Measurements from ENCODE around the gene PATE2.

- TF ChIP-seq CTCF (IDR thresholded peaks at IDR 0.05), result no peak
- no peak for TF ChIP-seq POLR2AphosphoS5 (IDR thresholded peaks at IDR 0.05; ENCODE audit: low read depth, low read length)
- no peak for TF ChIP-seq TAF1 (IDR thresholded peaks at IDR 0.05; ENCODE audit: borderline replicate concordance, low read depth, low read length)
- TF ChIP-seq NRF1 (IDR thresholded peaks at IDR 0.05; ENCODE audit: low read depth, low read length), result no peak
- no peak for TF ChIP-seq GATA2 (CRISPR knock-in tag; IDR thresholded peaks at IDR 0.05)
Measured at GRCh38 chr11:125777309-125777708, 1.3 kb downstream of the PATE2 start.
